Neural progenitor cell (in vitro differentiated cells): Measurements from ENCODE around the gene DBNL.

Source experiments
- EZH2 ChIP-seq: fragments of 200-600 bp; sonication (generic); IDR thresholded peaks from 2 replicates; pipeline ENCODE4 v1.6.1; 2017; ENCODE audit warnings: antibody characterized with exemption, mild to moderate bottlenecking, moderate library complexity
- TF ChIP-seq, protein P1 (sequence below): fragments of 200-600 bp; sonication (generic); IDR thresholded peaks from 2 replicates; pipeline ENCODE4 v1.5.1; 2017; ENCODE audit warnings: antibody characterized with exemption, mild to moderate bottlenecking

DNA sequence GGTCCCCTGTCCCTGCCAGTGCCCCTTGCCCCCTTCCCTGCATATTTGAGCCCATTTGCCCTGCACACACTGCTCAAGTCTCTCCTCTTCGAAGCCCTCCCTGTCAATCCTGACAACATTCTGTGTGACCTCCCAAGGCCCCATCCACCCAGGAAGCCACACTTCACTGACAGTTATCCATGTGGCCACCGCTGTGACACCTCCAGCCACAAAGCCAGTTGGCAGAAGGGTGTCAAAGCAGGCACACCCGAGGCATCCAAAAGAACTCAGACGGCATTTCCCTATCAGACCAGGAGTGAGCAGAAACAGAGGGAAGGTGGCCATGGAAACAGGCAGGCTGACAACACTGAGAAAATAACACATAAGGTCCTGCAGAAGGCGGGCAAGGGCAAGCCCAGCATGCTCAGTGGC is 33.2 kb downstream of the DBNL start:
- TF ChIP-seq, protein P1, sequence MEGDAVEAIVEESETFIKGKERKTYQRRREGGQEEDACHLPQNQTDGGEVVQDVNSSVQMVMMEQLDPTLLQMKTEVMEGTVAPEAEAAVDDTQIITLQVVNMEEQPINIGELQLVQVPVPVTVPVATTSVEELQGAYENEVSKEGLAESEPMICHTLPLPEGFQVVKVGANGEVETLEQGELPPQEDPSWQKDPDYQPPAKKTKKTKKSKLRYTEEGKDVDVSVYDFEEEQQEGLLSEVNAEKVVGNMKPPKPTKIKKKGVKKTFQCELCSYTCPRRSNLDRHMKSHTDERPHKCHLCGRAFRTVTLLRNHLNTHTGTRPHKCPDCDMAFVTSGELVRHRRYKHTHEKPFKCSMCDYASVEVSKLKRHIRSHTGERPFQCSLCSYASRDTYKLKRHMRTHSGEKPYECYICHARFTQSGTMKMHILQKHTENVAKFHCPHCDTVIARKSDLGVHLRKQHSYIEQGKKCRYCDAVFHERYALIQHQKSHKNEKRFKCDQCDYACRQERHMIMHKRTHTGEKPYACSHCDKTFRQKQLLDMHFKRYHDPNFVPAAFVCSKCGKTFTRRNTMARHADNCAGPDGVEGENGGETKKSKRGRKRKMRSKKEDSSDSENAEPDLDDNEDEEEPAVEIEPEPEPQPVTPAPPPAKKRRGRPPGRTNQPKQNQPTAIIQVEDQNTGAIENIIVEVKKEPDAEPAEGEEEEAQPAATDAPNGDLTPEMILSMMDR, result no peak
- no peak for TF ChIP-seq EZH2
